ES-I3 (cell line): Measurements from ENCODE around the gene GRXCR2.

ENCODE experiments used
- H3K36me3 ChIP-seq: 2 replicates; pipeline ENCODE4 v1.6.1; 2013; ENCODE audit warnings: mild to moderate bottlenecking, low read length, control low read depth, moderate library complexity; ENCODE audit not compliant: insufficient read depth
- H3K4me1 ChIP-seq: 2 replicates; pipeline ENCODE4 v1.6.1; 2013; ENCODE audit warnings: mild to moderate bottlenecking, control low read depth, low read length; ENCODE audit not compliant: insufficient read depth
- H3K9ac ChIP-seq: 2 replicates; pipeline ENCODE4 v1.6.1; 2013; ENCODE audit warnings: low read depth, mild to moderate bottlenecking, low read length, moderate library complexity
- H3K9me3 ChIP-seq: 2 replicates; pipeline ENCODE4 v1.6.1; 2013; ENCODE audit warnings: mild to moderate bottlenecking, low read length, moderate library complexity; ENCODE audit not compliant: control insufficient read depth, insufficient read depth

The GRXCR2 gene

DNA sequence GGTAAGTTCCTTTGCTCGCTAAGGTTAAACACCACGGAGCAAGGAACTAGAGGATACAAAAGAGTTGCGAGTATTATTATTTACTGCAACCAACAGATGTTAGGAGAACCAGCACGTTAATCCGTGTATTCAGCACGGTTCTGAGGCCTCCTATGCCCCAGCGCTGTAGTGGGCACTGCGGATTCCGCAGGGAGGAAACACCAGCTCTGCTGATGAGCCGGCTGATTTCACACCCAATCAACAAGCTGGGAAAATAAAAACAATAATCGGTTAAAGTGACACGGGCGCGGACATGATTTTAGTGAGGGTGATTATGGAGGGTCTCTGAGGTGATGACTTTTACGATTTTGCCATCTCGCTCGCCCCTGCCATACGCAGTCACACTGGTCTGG is 37.0 kb downstream of the GRXCR2 start:
- Histone ChIP-seq H3K9me3 (no peaks in the 10 kb centered on the region), H3K9ac (peak overlapping the region; percentile 89), H3K4me1 (no peaks in the 10 kb centered on the region), H3K36me3 (no peaks in the 10 kb centered on the region)

DNA sequence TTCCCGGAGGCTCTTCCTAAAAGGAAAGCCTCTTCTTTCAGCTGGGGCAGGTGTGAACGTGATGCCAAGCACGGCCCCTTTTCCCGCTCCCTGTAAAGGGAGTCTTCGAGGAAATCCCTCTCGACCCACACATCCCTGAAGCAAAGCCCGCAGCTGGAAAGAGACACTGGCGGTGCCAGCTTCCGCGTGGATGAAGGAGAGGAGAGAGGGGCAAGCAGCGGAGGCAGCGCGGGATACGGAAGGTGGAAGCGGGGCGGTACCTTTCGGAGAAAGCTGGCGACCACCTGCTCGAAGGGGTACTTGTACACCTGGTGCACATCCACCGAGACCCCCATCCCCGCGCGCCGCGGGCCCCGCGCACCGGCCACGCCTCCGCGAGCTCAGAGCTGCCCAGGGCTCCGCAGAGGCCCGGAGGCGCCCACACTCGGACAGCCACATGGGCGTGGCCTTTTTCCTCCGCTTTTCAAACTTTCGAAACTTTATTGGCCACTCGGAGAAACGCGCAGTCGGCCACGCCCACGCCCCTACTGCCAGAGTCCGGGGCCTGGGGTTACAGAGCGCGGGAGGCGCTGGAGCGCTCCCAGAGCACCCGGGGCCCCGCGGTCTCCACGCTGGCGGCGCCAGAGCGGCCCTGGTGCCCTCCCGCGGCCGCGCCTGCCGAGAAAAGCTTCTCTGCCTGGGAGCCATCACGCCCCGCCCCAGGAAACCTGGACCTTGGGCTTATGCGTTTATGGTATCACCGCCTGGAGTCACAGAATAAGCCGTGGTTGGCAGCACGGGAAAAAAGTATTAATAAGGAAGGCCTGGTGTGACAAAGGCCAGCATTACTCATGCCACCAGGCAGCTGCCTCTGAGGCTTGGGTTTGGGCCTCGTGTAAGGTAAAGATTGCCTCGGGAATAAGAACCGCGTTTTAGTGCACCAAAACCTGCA is 37.6 kb downstream of the GRXCR2 start, which contains the start of gene PRELID2:
Gene PRELID2 (minus strand): TSS at position 426 of the 931 bp plus-strand sequence. CDS start 91 bp downstream, at position 335.
- Histone ChIP-seq H3K4me1 (no peaks in the 10 kb centered on the region), H3K9ac (peak within 1 kb of the TSS; percentile 89), H3K9me3 (no peaks in the 10 kb centered on the region), H3K36me3 (no peaks in the 10 kb centered on the region)

DNA sequence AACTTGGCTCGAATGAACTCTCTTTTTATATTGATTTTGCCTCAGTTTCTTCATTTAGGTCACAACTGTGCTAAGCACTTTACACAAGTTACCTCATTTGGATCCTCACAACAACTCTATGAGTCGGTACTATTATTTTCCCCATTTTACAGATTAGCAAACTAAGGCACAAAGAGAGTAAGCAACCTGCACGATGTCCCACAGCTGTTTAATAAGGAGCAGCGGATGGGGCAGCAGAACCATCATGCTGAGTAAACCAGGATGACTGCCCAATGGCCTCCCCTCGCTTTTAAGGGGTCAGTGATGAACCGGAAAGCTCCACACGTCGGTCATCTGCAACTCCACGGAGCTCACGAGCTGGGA is 38.3 kb downstream of the GRXCR2 start:
- H3K9ac ChIP-seq = peak overlapping the region; percentile 89
- no peaks in the 10 kb centered on the region for H3K36me3 ChIP-seq
- H3K4me1 ChIP-seq = no peaks in the 10 kb centered on the region
- no peaks in the 10 kb centered on the region for H3K9me3 ChIP-seq

DNA sequence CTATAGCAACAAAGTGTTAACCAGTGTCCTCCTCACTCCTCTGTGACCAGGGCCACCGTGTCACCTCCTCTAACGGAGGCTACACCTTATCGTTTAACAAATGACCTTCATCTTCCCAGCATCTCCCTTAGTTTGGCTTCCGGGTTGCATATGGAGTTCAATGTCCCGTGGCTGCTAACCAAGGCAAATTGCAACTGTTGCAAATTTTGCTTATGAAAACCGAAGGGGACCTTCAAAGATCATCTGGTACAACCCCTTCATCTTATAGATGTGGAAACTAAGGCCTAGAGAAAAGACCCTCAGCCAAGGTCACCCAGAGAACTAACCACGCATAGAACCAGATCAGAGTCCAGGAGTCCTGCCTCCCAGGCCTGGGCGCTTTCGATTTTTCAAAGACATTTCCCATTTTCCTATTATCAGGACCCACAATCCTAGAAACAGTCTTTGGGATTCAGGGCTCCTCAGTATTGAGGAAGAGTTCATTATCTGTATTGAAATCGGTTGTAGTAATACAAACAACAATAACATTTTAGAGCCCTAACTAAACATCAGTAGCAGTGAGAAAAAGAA is 39.1 kb downstream of the GRXCR2 start:
- Histone ChIP-seq H3K9me3 (no peaks in the 10 kb centered on the region), H3K36me3 (no peaks in the 10 kb centered on the region), H3K4me1 (no peaks in the 10 kb centered on the region), H3K9ac (no peak overlapping the region)

DNA sequence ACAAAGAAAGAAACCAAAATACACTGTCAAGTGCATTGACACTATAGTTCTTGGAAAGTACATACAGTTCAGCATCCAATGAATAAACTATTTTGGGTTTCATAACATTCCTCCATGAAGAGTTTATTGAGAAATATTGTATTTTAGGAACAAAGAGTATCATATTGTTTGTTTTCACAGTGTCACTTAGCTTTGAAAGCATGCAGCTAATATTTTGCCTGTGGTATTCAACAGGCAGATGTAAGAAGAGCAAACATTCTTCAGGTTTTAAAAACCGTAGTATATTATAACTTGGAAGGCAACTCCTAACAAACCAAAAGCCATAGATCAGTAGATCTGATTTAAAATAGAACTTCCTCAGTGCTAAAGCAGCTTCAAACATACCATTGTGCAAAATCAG is 42.2 kb downstream of the GRXCR2 start:
- Histone ChIP-seq H3K9me3 (no peaks in the 10 kb centered on the region), H3K4me1 (no peaks in the 10 kb centered on the region; the same call in 1 of the 2 replicates), H3K36me3 (no peaks in the 10 kb centered on the region), H3K9ac (no peak overlapping the region)

DNA sequence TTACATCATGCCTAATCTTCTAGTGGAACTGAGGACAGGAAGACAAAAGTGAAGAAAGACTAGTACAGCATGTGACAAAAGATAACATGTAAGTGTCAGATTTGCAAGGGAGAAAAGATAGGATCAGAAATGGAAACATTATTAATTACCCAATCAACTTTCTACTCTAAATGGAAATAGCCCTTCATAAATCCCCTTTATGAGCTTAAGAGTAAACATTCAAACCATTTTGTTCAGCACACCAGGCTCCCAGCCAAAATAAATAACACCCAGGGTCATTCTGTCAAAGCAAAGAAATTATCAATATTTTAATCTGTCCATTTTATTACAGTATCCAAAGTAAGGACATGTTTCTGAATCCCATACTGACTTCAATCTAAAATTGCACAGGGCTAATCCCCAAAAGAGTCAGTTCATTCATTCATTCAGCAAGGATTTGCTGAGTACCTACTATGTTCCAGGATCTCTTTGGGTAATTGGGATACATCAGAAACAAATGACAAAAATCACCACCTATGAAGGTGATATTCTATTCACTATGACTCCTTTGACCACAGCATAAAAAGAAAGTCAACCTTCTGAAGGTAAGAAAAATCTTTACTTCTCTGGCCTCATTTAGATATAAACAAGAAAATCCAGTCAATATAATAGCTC is 43.0 kb downstream of the GRXCR2 start:
- Histone ChIP-seq H3K36me3 (no peaks in the 10 kb centered on the region), H3K9me3 (no peaks in the 10 kb centered on the region), H3K4me1 (no peaks in the 10 kb centered on the region; the same call in 1 of the 2 replicates), H3K9ac (no peak overlapping the region)

DNA sequence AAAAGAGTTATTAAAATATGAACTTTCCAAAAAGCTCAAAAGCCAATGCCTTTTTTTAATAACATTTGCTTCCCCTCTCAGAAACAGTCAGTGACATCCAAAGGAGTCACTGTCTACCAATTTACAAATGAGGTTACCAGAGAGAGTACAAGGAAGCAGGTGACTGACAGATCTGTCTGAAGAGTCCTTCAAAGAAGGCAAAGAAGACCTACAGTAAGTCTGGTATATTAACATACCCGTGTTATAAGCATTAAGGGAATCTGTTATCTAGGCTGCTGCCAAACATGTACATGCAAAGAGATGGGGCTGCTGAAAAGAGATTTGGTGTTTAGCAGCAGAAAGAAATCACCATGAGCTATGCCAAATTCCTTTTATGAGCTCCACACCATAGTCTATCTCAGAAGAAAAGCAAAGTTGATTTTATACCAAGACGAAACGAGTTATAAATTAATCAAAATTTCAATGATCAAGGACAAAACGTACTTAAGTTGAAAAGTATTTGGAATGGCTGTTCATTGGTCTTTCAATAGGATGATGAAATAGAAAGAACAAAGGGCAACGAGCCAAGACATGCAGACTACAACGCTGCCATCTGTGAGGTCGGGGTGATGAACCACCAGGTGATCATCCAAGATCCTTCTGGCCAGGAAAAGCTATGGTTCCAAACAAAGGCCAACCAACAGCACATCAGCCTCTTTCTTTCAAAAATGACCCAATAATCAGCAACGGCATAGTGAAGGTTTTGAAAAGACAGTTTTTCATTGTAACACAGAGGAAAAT is 45.7 kb downstream of the GRXCR2 start:
- Histone ChIP-seq H3K9me3 (no peaks in the 10 kb centered on the region), H3K9ac (no peak overlapping the region), H3K36me3 (no peaks in the 10 kb centered on the region), H3K4me1 (no peaks in the 10 kb centered on the region; the same call in 1 of the 2 replicates)

DNA sequence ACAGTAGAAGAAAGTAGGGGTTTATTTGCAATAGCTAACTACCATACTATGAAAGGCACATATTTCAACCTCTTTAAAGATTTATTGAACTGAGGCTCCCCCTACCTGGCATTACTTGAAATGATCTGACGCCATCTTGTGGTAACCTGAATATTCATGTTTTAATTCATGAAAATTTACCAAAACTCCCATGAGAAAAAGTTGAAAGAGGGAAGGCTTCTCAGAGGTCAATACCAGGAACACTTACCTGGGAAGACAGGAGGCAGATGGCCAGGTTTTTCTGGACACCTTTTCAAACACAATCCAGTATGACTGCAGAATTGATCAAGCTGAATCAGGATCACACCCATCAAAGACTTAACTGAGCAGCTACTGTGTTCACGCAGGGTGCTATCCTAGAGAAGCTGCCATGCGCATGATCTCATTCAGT is 47.0 kb downstream of the GRXCR2 start:
- no peaks in the 10 kb centered on the region; the same call in 1 of the 2 replicates for H3K4me1 ChIP-seq
- H3K9ac ChIP-seq = no peak overlapping the region
- no peaks in the 10 kb centered on the region for H3K9me3 ChIP-seq
- H3K36me3 ChIP-seq = no peaks in the 10 kb centered on the region

DNA sequence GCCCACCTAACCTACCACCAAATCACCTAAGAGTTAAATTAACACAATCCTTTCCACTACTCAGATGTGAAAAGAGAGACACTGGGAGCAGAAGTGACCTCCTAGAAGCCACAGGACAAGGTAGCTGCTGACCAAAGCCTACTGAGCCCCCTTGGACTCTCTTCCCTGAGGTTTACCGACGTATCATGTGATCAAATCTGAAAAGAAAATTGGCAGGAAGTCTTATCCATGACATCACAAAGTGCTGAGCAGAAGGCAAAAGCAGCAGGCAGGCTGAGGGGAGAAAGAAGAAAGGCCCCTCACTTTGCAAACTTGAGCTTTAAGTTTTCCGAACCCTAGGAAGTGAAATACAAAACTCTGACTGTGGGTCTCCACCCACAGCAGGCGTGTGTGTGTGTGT is 48.8 kb downstream of the GRXCR2 start:
- Histone ChIP-seq H3K9me3 (no peaks in the 10 kb centered on the region), H3K9ac (no peak overlapping the region), H3K36me3 (no peaks in the 10 kb centered on the region), H3K4me1 (no peaks in the 10 kb centered on the region; the same call in 1 of the 2 replicates)

DNA sequence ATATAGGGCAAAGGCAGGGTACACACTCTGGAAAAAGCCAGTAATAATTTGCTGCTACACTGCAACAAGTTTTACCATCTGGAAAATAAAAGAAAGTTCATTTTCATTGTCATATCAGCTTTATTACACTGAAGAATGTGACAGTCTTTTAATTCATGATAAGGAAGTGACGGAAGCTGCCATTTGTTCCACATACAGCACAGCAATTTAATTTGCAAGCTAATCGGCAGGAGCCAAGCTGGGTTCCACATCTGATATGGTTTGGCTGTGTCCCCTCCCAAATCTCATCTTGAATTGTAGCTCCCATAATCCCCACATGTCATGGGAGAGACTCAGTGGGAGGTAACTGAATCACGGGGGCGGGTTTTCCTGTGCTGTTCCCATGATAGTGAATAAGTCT is 54.2 kb downstream of the GRXCR2 start:
- H3K36me3 ChIP-seq = no peaks in the 10 kb centered on the region
- no peaks in the 10 kb centered on the region for H3K4me1 ChIP-seq
- no peak overlapping the region for H3K9ac ChIP-seq
- no peaks in the 10 kb centered on the region for H3K9me3 ChIP-seq

DNA sequence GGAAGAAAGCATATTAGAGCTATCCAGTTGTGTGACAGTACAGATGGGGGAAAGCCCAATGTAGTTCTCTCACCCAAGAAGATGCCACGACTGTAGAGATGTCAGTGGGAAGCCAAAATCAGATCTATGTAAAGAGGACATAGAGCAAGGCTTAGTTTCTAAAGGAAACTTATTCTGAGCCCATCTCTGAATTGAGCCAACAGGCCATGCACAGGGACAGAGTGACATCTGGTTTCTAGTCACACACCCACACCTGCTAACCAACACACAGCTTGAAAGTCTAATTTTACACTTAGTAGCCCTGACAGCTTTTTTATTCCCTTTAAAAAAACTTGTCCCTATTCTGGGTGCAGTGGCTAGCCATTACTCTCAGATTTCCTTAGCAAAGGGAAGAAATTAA is 59.9 kb downstream of the GRXCR2 start:
- Histone ChIP-seq H3K9ac (no peak overlapping the region), H3K9me3 (no peaks in the 10 kb centered on the region), H3K4me1 (peaks cover 7% of the 10 kb centered on the region; the same call in 1 of the 2 replicates), H3K36me3 (no peaks in the 10 kb centered on the region)

DNA sequence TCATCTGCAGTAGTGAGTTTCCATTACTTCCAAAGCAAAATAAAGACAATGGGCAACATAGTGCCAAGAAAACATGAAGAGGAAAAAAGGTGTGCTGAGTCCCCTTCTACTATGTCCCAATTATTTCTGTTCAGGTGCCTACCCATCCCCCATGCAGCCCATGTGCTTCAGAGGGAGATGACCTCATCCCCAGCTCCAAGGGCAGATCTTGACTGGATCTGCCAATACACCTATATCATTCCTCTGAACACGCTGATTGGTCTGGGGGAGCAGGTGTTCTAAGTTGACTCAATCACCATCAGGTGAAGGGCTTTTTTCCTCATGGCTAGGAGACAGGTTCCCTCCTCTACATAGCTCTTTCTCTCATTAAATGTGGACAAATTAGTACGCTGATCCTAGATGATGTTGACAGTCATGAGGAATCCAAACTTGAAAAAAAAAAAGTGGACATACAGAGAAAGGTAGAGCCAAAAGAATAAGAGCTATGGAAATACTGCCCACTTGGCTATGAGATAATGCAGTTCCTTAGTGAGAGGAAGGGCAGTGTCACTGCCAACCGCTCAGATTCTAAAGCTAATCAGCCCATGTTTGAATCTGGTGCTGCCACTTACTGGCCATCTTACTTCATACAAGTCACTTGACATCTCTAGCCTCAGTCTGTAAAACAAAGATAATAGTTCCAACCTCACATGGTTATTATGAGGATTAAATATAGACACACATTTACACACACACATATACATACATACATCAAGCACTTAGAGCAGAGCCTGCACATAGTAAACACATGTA is 60.8 kb downstream of the GRXCR2 start:
- H3K36me3 ChIP-seq = no peaks in the 10 kb centered on the region
- H3K9me3 ChIP-seq = no peaks in the 10 kb centered on the region
- no peak overlapping the region for H3K9ac ChIP-seq
- peaks cover 7% of the 10 kb centered on the region; the same call in 1 of the 2 replicates for H3K4me1 ChIP-seq
